Omental fat pad (tissue), 4 donors: ENCODE measurements around the gene H6PD. TPM values are rescaled to one million over a fixed set of nuclear protein-coding genes. Genes with fewer than 3 reads are reported as not detected.

Experiments
- ATAC-seq: fragments of 150-250 bp; one replicate; pipeline ENCODE4 v1.9.1; 2016; ENCODE audit warnings: mild to moderate bottlenecking, moderate library complexity; ENCODE audit not compliant: low FRiP score
- DNase-seq: peaks from one replicate; pipeline ENCODE4 v3.0.0-alpha.2; 2019; ENCODE audit warnings: low spot score
- CTCF ChIP-seq, 3 donors: fragments of 450-650 bp; IDR thresholded peaks; one replicate each; pipeline ENCODE4 v1.5.1; 2016 to 2017; ENCODE audit warnings: antibody characterized with exemption in 3 of 3, mild to moderate bottlenecking in 3 of 3, moderate library complexity in 2 of 3
- total RNA-seq, 4 donors: library from RNA; depleted of rRNA; stranded (reverse); fragments of >200 nt; gene quantifications; one replicate each; pipeline ENCODE4 v1.1.0, GENCODE V29; 2016

H6PD gene
- total RNA-seq, 4 donors from 2014 or later, result 75.5 to 142 (median 82.7) TPM

GRCh38 chr1:9192578-9193232 lies 41.9 kb upstream of the H6PD start:
- no peak for TF ChIP-seq CTCF (IDR thresholded peaks at IDR 0.05)
- DNase-seq (no peak), ATAC-seq (no peak)

GRCh38 chr1:9193233-9193625 lies 41.3 kb upstream of the H6PD start:
- ATAC-seq (peak; percentile 69), DNase-seq (no peak)
- TF ChIP-seq CTCF (IDR thresholded peaks at IDR 0.05), result no peak

- TF ChIP-seq CTCF (IDR thresholded peaks at IDR 0.05), result no peak
- ATAC-seq, result no peak
- DNase-seq, result no peak
These were observed 40.5 kb upstream of the H6PD start for GRCh38 chr1:9194024-9194423.

GRCh38 chr1:9195651-9196050 lies 38.9 kb upstream of the H6PD start:
- ATAC-seq, result no peak
- no peak for TF ChIP-seq CTCF (IDR thresholded peaks at IDR 0.05)

GRCh38 chr1:9196129-9197040 lies 38.2 kb upstream of the H6PD start:
- peak; percentile 81 for ATAC-seq
- peak; percentile 66 for DNase-seq
- peak in 1 of 3 donors; percentile 48 for TF ChIP-seq CTCF (IDR thresholded peaks at IDR 0.05)

More at GRCh38 chr1:9195651-9196050, 38.9 kb upstream of the H6PD start:
- no peak for DNase-seq

GRCh38 chr1:9197186-9198099 lies 37.1 kb upstream of the H6PD start:
- no peak for TF ChIP-seq CTCF (IDR thresholded peaks at IDR 0.05)
- ATAC-seq (no peak), DNase-seq (no peak)
